Body of pancreas (tissue), 4 donors: ENCODE results near the gene PDZD8. TPM values are rescaled to one million over a fixed set of nuclear protein-coding genes. Genes with fewer than 3 reads are reported as not detected.

ENCODE experiments used
- ATAC-seq: fragments of 150-250 bp; one replicate; pipeline ENCODE4 v1.9.1; 2016
- DNase-seq, 4 donors: peaks; one replicate each; pipeline ENCODE4 v3.0.0-alpha.2; 2019
- H3K27ac ChIP-seq, 4 donors: fragments of 200-600 bp; sonication (generic); 1 replicate in 3 of 4; 2 replicates in 1 of 4; pipeline versions ENCODE4 v1.5.1 to v1.6.1; 2016 to 2019; ENCODE audit warnings: mild to moderate bottlenecking in 1 of 4, mixed read lengths in 1 of 4, moderate library complexity in 1 of 4
- H3K27me3 ChIP-seq, 2 donors: fragments of 200-600 bp; sonication (generic); one replicate each; pipeline ENCODE4 v1.6.0; 2016; ENCODE audit warnings: mild to moderate bottlenecking in 1 of 2
- H3K36me3 ChIP-seq, 2 donors: fragments of 200-600 bp; sonication (generic); replicated peaks in 1 of 2; 2 replicates each; pipeline ENCODE4 v1.5.1; 2016; ENCODE audit warnings: low read depth in 2 of 2; ENCODE audit not compliant: insufficient read depth in 1 of 2
- H3K4me1 ChIP-seq: fragments of 200-600 bp; sonication (generic); one replicate; pipeline ENCODE4 v1.6.0; 2016
- H3K4me3 ChIP-seq, 2 donors: fragments of 200-600 bp; sonication (generic); 1 replicate in 1 of 2; 2 replicates in 1 of 2; pipeline ENCODE4 v1.5.1; 2016 to 2019
- H3K9me3 ChIP-seq, 3 donors: fragments of 200-600 bp; sonication (generic); 1 replicate in 2 of 3; 2 replicates in 1 of 3; pipeline ENCODE4 v1.5.1; 2016
- CTCF ChIP-seq, 7 experiments: fragments of 450-650 bp in 4 of 7; fragments of 200-600 bp in 3 of 7; sonication (generic) in 3 of 7; IDR thresholded peaks; one replicate each; pipeline ENCODE4 v1.5.1; 2016 to 2019; ENCODE audit warnings: antibody characterized with exemption in 7 of 7
- POLR2A ChIP-seq, 3 donors: fragments of 450-650 bp; IDR thresholded peaks; one replicate each; pipeline ENCODE4 v1.6.1; 2016; ENCODE audit warnings: antibody characterized with exemption in 3 of 3, mild to moderate bottlenecking in 2 of 3
- WGBS, 2 donors: methylation state at CpG; one replicate each; pipeline ENCODE4 v1.1.5; 2017; 5-methylcytosine and 5-hydroxymethylcytosine counted together
- intact Hi-C: fragments of 100-400 bp; cut with DNase I; formaldehyde crosslinking; loops from one replicate; pipeline ENCODE4 v1.15.1; 2023
- total RNA-seq, 2 donors: library from RNA; depleted of rRNA; stranded (reverse); fragments of >200 nt; gene quantifications; one replicate each; pipeline ENCODE4 v1.1.0, GENCODE V29; 2016

PDZD8 gene
- total RNA-seq, 2 donors from 2014 or later: 34.3 to 36.8 TPM

- H3K4me1 ChIP-seq: no peaks in the 10 kb centered on the region
- WGBS, 2 donors: 71 to 82% methylated on average over 5 of the region's 5 CpGs
- H3K36me3 ChIP-seq: no peaks in the 10 kb centered on the region
- H3K9me3 ChIP-seq: no peaks in the 10 kb centered on the region
- intact Hi-C loops: no loop called here
- no peak overlapping the region for H3K27ac ChIP-seq
- H3K4me3 ChIP-seq: no peak overlapping the region
- DNase-seq (no peak), ATAC-seq (no peak)
- TF ChIP-seq CTCF (IDR thresholded peaks at IDR 0.05) (no peak), POLR2A (IDR thresholded peaks at IDR 0.05) (no peak)
- H3K27me3 ChIP-seq: no peaks in the 10 kb centered on the region
Observed at GRCh38 chr10:117408436-117409384, 33.5 kb upstream of the PDZD8 start.

DNA sequence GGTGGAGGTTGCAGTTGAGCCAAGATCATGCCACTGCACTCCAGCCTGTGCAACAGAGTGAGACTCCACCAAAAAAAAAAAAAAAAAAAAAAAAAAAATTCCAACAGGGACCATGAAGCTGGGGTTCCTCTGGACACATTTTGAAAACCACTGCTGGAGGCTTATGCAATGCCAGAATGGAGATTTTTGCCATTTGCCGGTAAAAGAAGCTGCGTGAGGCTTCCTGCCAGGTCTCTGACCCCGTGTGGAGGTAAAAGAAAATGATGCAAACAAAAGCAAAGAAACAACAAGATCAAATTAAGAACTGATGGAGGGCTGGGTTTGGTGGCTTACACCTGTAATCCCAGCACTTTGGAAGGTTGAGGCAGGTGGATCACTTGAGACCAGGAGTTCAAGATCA, 30.5 kb upstream of the PDZD8 start:
- no peak for TF ChIP-seq POLR2A (IDR thresholded peaks at IDR 0.05)
- TF ChIP-seq CTCF (IDR thresholded peaks at IDR 0.05): no peak
- WGBS, 2 donors: 77 to 90% methylated on average over 3 of the region's 3 CpGs
- ATAC-seq: no peak

DNA sequence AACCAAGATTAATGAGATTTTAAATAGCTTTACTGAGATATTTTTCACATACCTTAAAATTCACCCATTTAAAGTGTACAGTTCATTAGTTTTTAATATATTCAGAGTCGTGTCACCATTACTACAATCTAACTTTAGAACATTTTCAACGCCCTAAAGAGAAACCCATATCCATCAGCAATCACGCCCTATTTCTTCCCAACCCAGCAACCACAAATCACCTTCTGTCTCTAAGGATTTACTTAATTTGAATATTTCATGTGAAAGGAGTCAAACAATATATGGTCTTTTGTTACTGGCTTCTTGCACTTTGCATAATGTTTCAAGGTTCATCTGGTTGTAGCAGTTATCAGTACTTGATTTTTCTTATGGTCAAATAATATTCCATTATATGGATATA, 25.1 kb upstream of the PDZD8 start:
- H3K9me3 ChIP-seq: no peaks in the 10 kb centered on the region
- H3K36me3 ChIP-seq: no peaks in the 10 kb centered on the region
- no peak overlapping the region for H3K27ac ChIP-seq
- no peaks in the 10 kb centered on the region for H3K27me3 ChIP-seq
- no peak overlapping the region for H3K4me3 ChIP-seq
- DNase-seq: no peak
- TF ChIP-seq CTCF (IDR thresholded peaks at IDR 0.05) (no peak), POLR2A (IDR thresholded peaks at IDR 0.05) (no peak)
- intact Hi-C loops: no loop called here
- no peak for ATAC-seq
- H3K4me1 ChIP-seq: no peaks in the 10 kb centered on the region
- 80 to 87% methylated on average over 3 of the region's 3 CpGs for WGBS, 2 donors

More for the DNA sequence above, 30.5 kb upstream of the PDZD8 start:
- Histone ChIP-seq H3K27me3 (no peaks in the 10 kb centered on the region), H3K36me3 (no peaks in the 10 kb centered on the region), H3K4me3 (no peak overlapping the region), H3K4me1 (no peaks in the 10 kb centered on the region), H3K27ac (no peak overlapping the region), H3K9me3 (no peaks in the 10 kb centered on the region)
- intact Hi-C loops: no loop called here
- DNase-seq: no peak

GRCh38 chr10:117399341-117400196, 24.3 kb upstream of the PDZD8 start:
- H3K27ac ChIP-seq: no peak overlapping the region
- TF ChIP-seq CTCF (IDR thresholded peaks at IDR 0.05) (no peak), POLR2A (IDR thresholded peaks at IDR 0.05) (no peak)
- no peaks in the 10 kb centered on the region for H3K4me1 ChIP-seq
- H3K9me3 ChIP-seq: no peaks in the 10 kb centered on the region
- DNase-seq (no peak), ATAC-seq (no peak)
- H3K36me3 ChIP-seq: no peaks in the 10 kb centered on the region
- WGBS, 2 donors: 70 to 79% methylated on average over 6 of the region's 6 CpGs
- H3K4me3 ChIP-seq: no peak overlapping the region
- intact Hi-C loops: no loop called here
- H3K27me3 ChIP-seq: no peaks in the 10 kb centered on the region
